HG02973 (cell line): ENCODE measurements around the gene GNG3.

Experiments used
- ATAC-seq: cut with Tn5 transposase; IDR thresholded peaks from one replicate; pipeline ENCODE4 v1.9.1; 2021; ENCODE audit warnings: moderate library complexity; ENCODE audit not compliant: unreplicated experiment

Gene GNG3

GRCh38 chr11:62753736-62754603, 46.5 kb downstream of the GNG3 start, which contains the start of gene ZBTB3:
ZBTB3 (minus strand) TSS chr11:62754160; CDS start chr11:62753664, 496 bp downstream.
- peak; percentile 88 for ATAC-seq

- no peak for ATAC-seq
Measured at GRCh38 chr11:62755086-62755615, 47.7 kb downstream of the GNG3 start.

DNA sequence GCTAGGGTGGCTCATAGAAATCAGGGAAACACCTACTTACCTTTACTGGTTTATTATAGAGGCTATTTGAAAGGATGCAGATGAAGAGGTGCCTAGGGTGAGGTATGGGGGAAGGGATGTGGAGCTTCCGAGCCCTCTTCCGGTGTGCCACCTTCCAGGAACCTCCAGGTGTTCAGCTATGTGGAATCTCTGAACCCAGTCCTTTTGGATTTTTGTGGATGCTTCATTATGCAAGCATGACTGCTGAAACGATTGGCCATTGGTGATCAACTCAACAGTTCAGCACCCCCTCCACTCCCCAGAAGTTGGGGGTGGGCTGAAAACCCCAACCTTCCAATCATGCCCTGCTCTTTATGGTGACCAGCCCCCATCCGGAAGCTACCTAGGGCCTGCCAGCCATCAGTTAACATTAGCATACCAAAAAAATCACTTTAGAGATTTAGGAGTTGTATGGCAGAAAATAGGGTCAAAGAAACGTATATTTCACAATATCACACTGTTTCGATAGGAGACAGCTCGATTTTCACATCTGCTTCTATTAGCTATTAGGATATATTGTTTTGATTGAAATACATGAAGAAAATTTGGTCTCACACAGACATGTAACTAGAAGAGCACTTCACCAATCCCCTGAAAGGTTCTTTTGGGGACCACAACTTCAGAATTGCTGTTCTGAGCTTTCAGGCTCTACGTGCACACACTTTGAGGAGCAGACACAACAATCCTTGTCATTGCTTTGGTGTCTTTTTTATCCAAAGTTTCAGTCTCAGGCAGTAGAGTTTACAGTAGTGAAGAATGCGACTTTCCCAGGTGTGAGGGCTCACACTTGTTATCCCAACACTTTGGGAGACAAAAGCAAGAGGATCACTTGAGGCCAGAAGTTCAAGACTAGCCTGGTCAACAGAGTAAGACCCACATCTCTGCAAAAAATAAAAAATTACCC, 50.6 kb downstream of the GNG3 start:
- no peak for ATAC-seq
